Caco-2 (cell line): ENCODE results near the gene TMEM229B. TPM values are rescaled to one million over a fixed set of nuclear protein-coding genes. Genes with fewer than 3 reads are reported as not detected.

ENCODE experiments used
- BruUV-seq: library from RNA; stranded (reverse); fragments of 400-500 nt; replicated peaks from 2 replicates; lab custom pipeline; 2021; lab: Mats Ljungman, UMichigan
- CTCF ChIA-PET: fragments of 300-600 bp; sonication (Branson Sonifier 250); formaldehyde crosslinking; loops from one replicate; lab custom pipeline; 2022; ENCODE audit warnings: antibody characterized with exemption; lab: Charles Lee
- POLR2A ChIA-PET: fragments of 300-600 bp; sonication (Branson Sonifier 250); formaldehyde crosslinking; loops from one replicate; lab custom pipeline; 2022; ENCODE audit warnings: antibody characterized with exemption; lab: Charles Lee
- DNase-seq, 2 experiments: peaks; one replicate each; pipeline versions ENCODE4 v3.0.0 to v3.0.0-alpha.2; 2020 to 2022
- H3K27me3 ChIP-seq: replicated peaks from 2 replicates; pipeline ENCODE4 v1.6.0; 2011; ENCODE audit warnings: low read length; ENCODE audit not compliant: control insufficient read depth, insufficient read depth
- H3K36me3 ChIP-seq: 2 replicates; pipeline ENCODE4 v1.5.1; 2011; ENCODE audit warnings: low read length; ENCODE audit not compliant: control insufficient read depth, insufficient read depth
- H3K4me1 ChIP-seq: fragments of 250-450 bp; sonication (Bioruptor Pico); 2 replicates; pipeline ENCODE4 v1.5.1; 2020; ENCODE audit warnings: mild to moderate bottlenecking
- H3K4me3 ChIP-seq: 2 replicates; pipeline ENCODE4 v1.5.1; 2011; ENCODE audit warnings: low read depth, mild to moderate bottlenecking, control low read depth, low read length
- H3K9me3 ChIP-seq: fragments of 250-450 bp; sonication (Bioruptor Pico); 2 replicates; pipeline ENCODE4 v1.5.1; 2020; ENCODE audit warnings: mild to moderate bottlenecking, moderate library complexity
- H3K27ac Mint-ChIP-seq: one replicate; pipeline ENCODE4 v1.8.0; 2022; ENCODE audit warnings: mixed read lengths; ENCODE audit not compliant: unreplicated experiment
- H3K27me3 Mint-ChIP-seq: one replicate; pipeline ENCODE4 v1.8.0; 2022; ENCODE audit warnings: mixed read lengths; ENCODE audit not compliant: insufficient read depth, unreplicated experiment
- H3K36me3 Mint-ChIP-seq: one replicate; pipeline ENCODE4 v1.8.0; 2022; ENCODE audit warnings: mild to moderate bottlenecking, mixed read lengths; ENCODE audit not compliant: insufficient read depth, unreplicated experiment
- H3K4me1 Mint-ChIP-seq: one replicate; pipeline ENCODE4 v1.8.0; 2022; ENCODE audit warnings: low read depth, mixed read lengths; ENCODE audit not compliant: unreplicated experiment
- H3K4me3 Mint-ChIP-seq: one replicate; pipeline ENCODE4 v1.8.0; 2022; ENCODE audit warnings: mild to moderate bottlenecking, moderate library complexity, mixed read lengths; ENCODE audit not compliant: unreplicated experiment
- H3K9me3 Mint-ChIP-seq: one replicate; pipeline ENCODE4 v1.8.0; 2022; ENCODE audit warnings: mixed read lengths; ENCODE audit not compliant: unreplicated experiment
- intact Hi-C: fragments of 100-400 bp; cut with micrococcal nuclease; formaldehyde crosslinking; loops from one replicate; pipeline ENCODE4 v1.10.0; 2022; ENCODE audit not compliant: unreplicated experiment
- total RNA-seq: library from RNA; stranded (reverse); gene quantifications from 2 replicates; pipeline ENCODE4 v1.2.3, GENCODE V29; 2022
- TF ChIP-seq, protein P1 (sequence below), 2 experiments: fragments of 200-600 bp in 1 of 2; IDR thresholded peaks; 1 replicate in 1 of 2; 2 replicates in 1 of 2; pipeline versions ENCODE4 v1.5.1 to v1.8.0; 2011 to 2022; ENCODE audit warnings: antibody characterized with exemption in 1 of 2, control low read depth in 1 of 2, inconsistent platforms in 1 of 2, low read depth in 1 of 2, low read length in 1 of 2, mild to moderate bottlenecking in 1 of 2, moderate library complexity in 1 of 2; ENCODE audit not compliant: insufficient read depth in 1 of 2, severe bottlenecking in 1 of 2, unreplicated experiment in 1 of 2

The TMEM229B gene
- total RNA-seq, 1 experiment from 2014 or later: not detected

DNA sequence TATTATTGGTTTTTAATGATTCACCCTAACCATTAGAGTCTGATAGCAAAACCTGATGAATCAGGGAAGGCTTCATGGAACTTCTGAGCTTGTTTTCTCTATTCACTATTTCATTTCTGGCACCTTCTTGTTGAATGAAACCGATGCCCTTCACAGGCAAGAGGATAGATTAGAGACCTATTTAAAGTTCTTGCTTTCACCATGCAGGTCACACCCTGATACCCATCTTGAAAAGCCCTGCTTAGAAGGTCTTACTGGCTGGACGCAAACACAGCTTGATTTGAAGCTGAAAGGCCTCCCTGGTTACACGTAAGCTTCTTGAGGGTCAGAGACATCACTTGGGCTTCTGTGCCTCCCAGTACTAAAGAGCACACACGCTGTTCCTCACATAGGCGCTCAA lies 29.2 kb downstream of the TMEM229B start:
- Mint-ChIP-seq H3K9me3 (no peaks in the 10 kb centered on the region), H3K36me3 (no peaks in the 10 kb centered on the region), H3K27ac (no peak overlapping the region), H3K4me1 (no peaks in the 10 kb centered on the region), H3K27me3 (no peaks in the 10 kb centered on the region), H3K4me3 (no peak overlapping the region)
- DNase-seq: no peak
- CTCF ChIA-PET: no interaction called here
- Histone ChIP-seq H3K27me3 (no peaks in the 10 kb centered on the region), H3K4me1 (no peaks in the 10 kb centered on the region), H3K36me3 (no peaks in the 10 kb centered on the region), H3K9me3 (no peaks in the 10 kb centered on the region), H3K4me3 (no peak overlapping the region)
- TF ChIP-seq, protein P1, sequence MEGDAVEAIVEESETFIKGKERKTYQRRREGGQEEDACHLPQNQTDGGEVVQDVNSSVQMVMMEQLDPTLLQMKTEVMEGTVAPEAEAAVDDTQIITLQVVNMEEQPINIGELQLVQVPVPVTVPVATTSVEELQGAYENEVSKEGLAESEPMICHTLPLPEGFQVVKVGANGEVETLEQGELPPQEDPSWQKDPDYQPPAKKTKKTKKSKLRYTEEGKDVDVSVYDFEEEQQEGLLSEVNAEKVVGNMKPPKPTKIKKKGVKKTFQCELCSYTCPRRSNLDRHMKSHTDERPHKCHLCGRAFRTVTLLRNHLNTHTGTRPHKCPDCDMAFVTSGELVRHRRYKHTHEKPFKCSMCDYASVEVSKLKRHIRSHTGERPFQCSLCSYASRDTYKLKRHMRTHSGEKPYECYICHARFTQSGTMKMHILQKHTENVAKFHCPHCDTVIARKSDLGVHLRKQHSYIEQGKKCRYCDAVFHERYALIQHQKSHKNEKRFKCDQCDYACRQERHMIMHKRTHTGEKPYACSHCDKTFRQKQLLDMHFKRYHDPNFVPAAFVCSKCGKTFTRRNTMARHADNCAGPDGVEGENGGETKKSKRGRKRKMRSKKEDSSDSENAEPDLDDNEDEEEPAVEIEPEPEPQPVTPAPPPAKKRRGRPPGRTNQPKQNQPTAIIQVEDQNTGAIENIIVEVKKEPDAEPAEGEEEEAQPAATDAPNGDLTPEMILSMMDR (IDR thresholded peaks at IDR 0.05; ENCODE audit: insufficient read depth in 1 of 2, low read depth in 1 of 2, low read length in 1 of 2, severe bottlenecking in 1 of 2, unreplicated experiment in 1 of 2): no peak
- POLR2A ChIA-PET: no interaction called here
- no TSS peak for BruUV-seq
- intact Hi-C loops: no loop called here

DNA sequence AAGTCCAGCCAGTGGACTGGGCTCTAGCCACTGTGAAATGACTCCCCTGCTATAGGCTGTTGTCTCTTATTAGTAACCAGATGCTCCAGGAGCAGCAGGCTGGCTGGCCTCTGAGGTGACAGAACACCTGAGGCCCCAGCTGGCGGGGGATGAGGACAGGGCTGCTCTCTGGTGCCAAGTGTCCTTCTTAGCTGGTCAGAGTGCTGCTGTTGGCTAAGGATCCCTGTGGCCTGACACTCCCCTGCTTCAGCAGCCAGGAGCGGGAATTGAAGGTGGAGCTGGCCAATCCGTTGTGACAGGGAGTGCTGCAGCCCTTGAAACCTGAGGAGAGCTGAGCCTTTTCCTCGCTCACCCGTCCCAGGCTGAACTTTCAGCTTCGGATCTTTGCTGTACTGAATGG lies 30.7 kb downstream of the TMEM229B start:
- DNase-seq: no peak
- Mint-ChIP-seq H3K4me1 (no peaks in the 10 kb centered on the region), H3K36me3 (no peaks in the 10 kb centered on the region), H3K27ac (no peak overlapping the region), H3K27me3 (no peaks in the 10 kb centered on the region), H3K9me3 (no peaks in the 10 kb centered on the region), H3K4me3 (no peak overlapping the region)
- ChIA-PET POLR2A (interaction anchor here (0.6 kb wide), 1 partner anchor 126 kb away, joined by 3 read pairs; no protein-coding TSS in a partner anchor), CTCF (no interaction called here)
- intact Hi-C loops: no loop called here
- no peaks in the 10 kb centered on the region for H3K27me3 ChIP-seq
- no peaks in the 10 kb centered on the region for H3K9me3 ChIP-seq
- TF ChIP-seq, protein P1 (IDR thresholded peaks at IDR 0.05; ENCODE audit: insufficient read depth in 1 of 2, low read depth in 1 of 2, low read length in 1 of 2, severe bottlenecking in 1 of 2, unreplicated experiment in 1 of 2): no peak
- BruUV-seq: no TSS peak
- no peaks in the 10 kb centered on the region for H3K36me3 ChIP-seq
- no peak overlapping the region for H3K4me3 ChIP-seq
- H3K4me1 ChIP-seq: no peaks in the 10 kb centered on the region

DNA sequence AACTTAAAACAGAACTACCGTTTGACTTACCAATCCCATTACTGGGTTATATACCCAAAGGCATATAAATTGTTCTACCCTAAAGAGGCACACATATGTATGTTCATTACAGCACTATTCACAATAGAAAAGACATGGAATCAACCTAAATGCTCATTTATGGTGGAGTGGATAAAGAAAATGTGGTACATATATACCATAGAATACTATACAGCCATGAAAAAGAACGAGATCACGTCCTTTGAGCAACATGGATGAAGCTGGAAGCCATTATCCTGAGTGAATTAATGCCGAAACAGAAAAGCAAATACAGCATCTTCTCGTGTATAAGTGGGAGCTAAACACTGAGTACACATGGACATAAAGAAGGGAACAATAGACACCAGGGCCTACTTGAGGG lies 31.8 kb downstream of the TMEM229B start:
- H3K36me3 ChIP-seq: no peaks in the 10 kb centered on the region
- H3K9me3 Mint-ChIP-seq: no peaks in the 10 kb centered on the region
- no peaks in the 10 kb centered on the region for H3K36me3 Mint-ChIP-seq
- no TSS peak for BruUV-seq
- H3K4me3 Mint-ChIP-seq: no peak overlapping the region
- no peaks in the 10 kb centered on the region for H3K9me3 ChIP-seq
- POLR2A ChIA-PET: no interaction called here
- no peak overlapping the region for H3K27ac Mint-ChIP-seq
- H3K4me1 Mint-ChIP-seq: no peaks in the 10 kb centered on the region
- DNase-seq: no peak
- H3K27me3 Mint-ChIP-seq: no peaks in the 10 kb centered on the region
- no peak overlapping the region for H3K4me3 ChIP-seq
- TF ChIP-seq, protein P1 (IDR thresholded peaks at IDR 0.05; ENCODE audit: insufficient read depth in 1 of 2, low read depth in 1 of 2, low read length in 1 of 2, severe bottlenecking in 1 of 2, unreplicated experiment in 1 of 2): no peak
- intact Hi-C loops: no loop called here
- H3K4me1 ChIP-seq: no peaks in the 10 kb centered on the region
- CTCF ChIA-PET: interaction anchor here (1.2 kb wide), 1 partner anchor 70 kb away, joined by 3 read pairs; no protein-coding TSS in a partner anchor
- H3K27me3 ChIP-seq: no peaks in the 10 kb centered on the region
